Adrenal gland (tissue), 12 donors: ENCODE results near the gene ADK. TPM values are rescaled to one million over a fixed set of nuclear protein-coding genes. Genes with fewer than 3 reads are reported as not detected.

ENCODE experiments used
- DNase-seq, 7 donors: peaks; one replicate each; pipeline ENCODE4 v3.0.0-alpha.2; 2019 to 2020
- H3K27ac ChIP-seq, 5 donors: fragments of 200-600 bp; sonication (generic) in 4 of 5; 1 replicate in 3 of 5; 2 replicates in 2 of 5; pipeline versions ENCODE4 v1.5.1 to v1.8.0; 2016 to 2020; ENCODE audit warnings: mild to moderate bottlenecking in 1 of 5
- H3K27me3 ChIP-seq: fragments of 200-600 bp; 2 replicates; pipeline ENCODE4 v1.8.0; 2021
- H3K36me3 ChIP-seq, 2 donors: fragments of 200-600 bp; replicated peaks in 1 of 2; 1 replicate in 1 of 2; 2 replicates in 1 of 2; pipeline versions ENCODE4 v1.5.1 to v1.8.0; 2018 to 2022
- H3K4me1 ChIP-seq, 2 donors: fragments of 200-600 bp; replicated peaks in 1 of 2; 1 replicate in 1 of 2; 2 replicates in 1 of 2; pipeline versions ENCODE4 v1.5.1 to v1.8.0; 2018 to 2021
- H3K4me3 ChIP-seq, 4 donors: fragments of 200-600 bp; sonication (generic) in 3 of 4; one replicate each; pipeline ENCODE4 v1.5.1; 2016 to 2018
- H3K9me3 ChIP-seq, 3 donors: fragments of 200-600 bp; sonication (generic) in 1 of 3; replicated peaks in 1 of 3; 1 replicate in 2 of 3; 2 replicates in 1 of 3; pipeline versions ENCODE4 v1.5.1 to v1.8.0; 2016 to 2021
- CTCF ChIP-seq, 6 experiments: fragments of 450-650 bp in 4 of 6; fragments of 200-600 bp in 2 of 6; sonication (generic) in 1 of 6; IDR thresholded peaks; 1 replicate in 5 of 6; 2 replicates in 1 of 6; pipeline versions ENCODE4 v1.5.1 to v1.8.0; 2016 to 2021; ENCODE audit warnings: antibody characterized with exemption in 6 of 6, mild to moderate bottlenecking in 2 of 6, moderate library complexity in 1 of 6
- POLR2A ChIP-seq, 2 donors: fragments of 450-650 bp; IDR thresholded peaks; one replicate each; pipeline ENCODE4 v1.6.1; 2017; ENCODE audit warnings: antibody characterized with exemption in 2 of 2, mild to moderate bottlenecking in 2 of 2, moderate library complexity in 1 of 2
- WGBS, 4 donors: extraction: QIAGEN DNeasy Blood & Tissue Kit in 2 of 4; methylation state at CpG; one replicate each; pipeline versions ENCODE4 v1.1.5 to v1.1.7; 2013 to 2017; 5-methylcytosine and 5-hydroxymethylcytosine counted together
- intact Hi-C, 2 donors: fragments of 100-400 bp; cut with DNase I; formaldehyde crosslinking; loops; one replicate each; pipeline versions ENCODE4 v1.14.1 to v1.15.0; 2022 to 2023
- polyA plus RNA-seq, 3 donors: library from polyadenylated mRNA; stranded (reverse); fragments of 200-250 nt in 2 of 3; fragments of 350-450 nt in 1 of 3; fragmentation: Illumina TruSeq in 1 of 3; extraction: RNeasy Lipid Tissue Mini Kit (QIAGEN cat#74804) in 1 of 3; gene quantifications; one replicate each; pipeline ENCODE4 v1.2.3, GENCODE V29; 2013 to 2014
- total RNA-seq, 9 donors: library from RNA; depleted of rRNA in 4 of 9; stranded (reverse); fragments of >200 nt in 4 of 9; fragments of 120-200 nt in 1 of 9; fragmentation: NEBNext Ultra II Directional in 1 of 9; extraction: Animal tissue kit (Norgen Biotek cat#: 25700) in 1 of 9; gene quantifications; one replicate each; pipeline versions ENCODE4 v1.1.0 to v1.2.4, GENCODE V29; 2013 to 2023
- donor health status: healthy with polysubstance abuse.
- donor health status: Bipolar disorder and iron deficiency.
- donor health status: DM: yes; HTN: yes; CAD: no.
- donor health status: DM: no; HTN: no; CAD: no.
- donor health status: DM: no; HTN: no; CAD: no.
- donor health status: DM: yes; HTN: yes; CAD: no.

ADK gene
- total and polyA plus RNA-seq, 12 donors: 8.2 to 45.5 (median 22.2) TPM

- H3K9me3 ChIP-seq: no peaks in the 10 kb centered on the region
- H3K4me1 ChIP-seq: peaks cover 13 to 45% of the 10 kb centered on the region in 2 donors
- H3K4me3 ChIP-seq: peak overlapping the region in 1 of 4 donors; percentile 44
- peak in 4 of 7 donors; percentile 23 to 38 (median 30) for DNase-seq
- peak overlapping the region in 3 of 5 donors; percentile 48 to 77 (median 72) for H3K27ac ChIP-seq
- no peak for TF ChIP-seq POLR2A (IDR thresholded peaks at IDR 0.05)
- intact Hi-C loops: no loop called here
- 0 to 5% (median 3%) methylated on average over 1 of the region's 1 CpG for WGBS, 4 donors
- H3K27me3 ChIP-seq: no peaks in the 10 kb centered on the region
- H3K36me3 ChIP-seq: no peaks in the 10 kb centered on the region
Observed at GRCh38 chr10:74586088-74586585, 435.1 kb downstream of the ADK start.

- no peaks in the 10 kb centered on the region for H3K36me3 ChIP-seq
- no peaks in the 10 kb centered on the region for H3K9me3 ChIP-seq
- H3K27me3 ChIP-seq: no peaks in the 10 kb centered on the region
- DNase-seq: no peak
- H3K27ac ChIP-seq: peak overlapping the region in 1 of 5 donors; percentile 26
- intact Hi-C loops: no loop called here
- WGBS, 4 donors: 63 to 77% (median 72%) methylated on average over 3 of the region's 3 CpGs
- peaks cover 13 to 45% of the 10 kb centered on the region in 2 donors for H3K4me1 ChIP-seq
- TF ChIP-seq POLR2A (IDR thresholded peaks at IDR 0.05) (no peak), CTCF (IDR thresholded peaks at IDR 0.05) (no peak)
- no peak overlapping the region for H3K4me3 ChIP-seq
Observed at GRCh38 chr10:74587109-74587854, 436.3 kb downstream of the ADK start.

- H3K9me3 ChIP-seq: no peaks in the 10 kb centered on the region
- intact Hi-C loops: no loop called here
- no peaks in the 10 kb centered on the region for H3K27me3 ChIP-seq
- H3K4me1 ChIP-seq: peaks cover 13 to 45% of the 10 kb centered on the region in 2 donors
- DNase-seq: peak; percentile 94 to 99 (median 95)
- peak overlapping the region in 1 of 4 donors; percentile 17 for H3K4me3 ChIP-seq
- H3K36me3 ChIP-seq: no peaks in the 10 kb centered on the region
- no peak for TF ChIP-seq POLR2A (IDR thresholded peaks at IDR 0.05)
- no peak for TF ChIP-seq CTCF (IDR thresholded peaks at IDR 0.05)
- peak overlapping the region in 3 of 5 donors; percentile 18 to 65 (median 56) for H3K27ac ChIP-seq
- WGBS, 4 donors: 9 to 17% (median 10%) methylated on average over 6 of the region's 6 CpGs
Observed at GRCh38 chr10:74589226-74589673, 438.2 kb downstream of the ADK start.

GRCh38 chr10:74589851-74590250 lies 438.8 kb downstream of the ADK start:
- H3K9me3 ChIP-seq: no peaks in the 10 kb centered on the region
- no peak for DNase-seq
- H3K4me1 ChIP-seq: peaks cover 13 to 44% of the 10 kb centered on the region in 2 donors
- 51 to 74% (median 62%) methylated on average over 2 of the region's 2 CpGs for WGBS, 4 donors
- H3K27me3 ChIP-seq: no peaks in the 10 kb centered on the region
- peak overlapping the region in 4 of 5 donors; percentile 3 to 65 (median 36) for H3K27ac ChIP-seq
- H3K4me3 ChIP-seq: peak overlapping the region in 1 of 4 donors; percentile 17
- TF ChIP-seq POLR2A (IDR thresholded peaks at IDR 0.05) (no peak), CTCF (IDR thresholded peaks at IDR 0.05) (no peak)
- intact Hi-C loops: no loop called here
- no peaks in the 10 kb centered on the region for H3K36me3 ChIP-seq
